ENCODE results near the gene MTA3. TPM values are rescaled to one million over a fixed set of nuclear protein-coding genes. Genes with fewer than 3 reads are reported as not detected.

The MTA3 gene
- total RNA-seq, 1 donor from 2014 or later, result 34.3 TPM

GRCh38 chr2:42792087-42792582, 223.7 kb downstream of the MTA3 start:
- intact Hi-C loops (cut with DNase I), result no loop called here
- no peaks in the 10 kb centered on the region for H3K36me3 ChIP-seq
- TF ChIP-seq, protein P1, sequence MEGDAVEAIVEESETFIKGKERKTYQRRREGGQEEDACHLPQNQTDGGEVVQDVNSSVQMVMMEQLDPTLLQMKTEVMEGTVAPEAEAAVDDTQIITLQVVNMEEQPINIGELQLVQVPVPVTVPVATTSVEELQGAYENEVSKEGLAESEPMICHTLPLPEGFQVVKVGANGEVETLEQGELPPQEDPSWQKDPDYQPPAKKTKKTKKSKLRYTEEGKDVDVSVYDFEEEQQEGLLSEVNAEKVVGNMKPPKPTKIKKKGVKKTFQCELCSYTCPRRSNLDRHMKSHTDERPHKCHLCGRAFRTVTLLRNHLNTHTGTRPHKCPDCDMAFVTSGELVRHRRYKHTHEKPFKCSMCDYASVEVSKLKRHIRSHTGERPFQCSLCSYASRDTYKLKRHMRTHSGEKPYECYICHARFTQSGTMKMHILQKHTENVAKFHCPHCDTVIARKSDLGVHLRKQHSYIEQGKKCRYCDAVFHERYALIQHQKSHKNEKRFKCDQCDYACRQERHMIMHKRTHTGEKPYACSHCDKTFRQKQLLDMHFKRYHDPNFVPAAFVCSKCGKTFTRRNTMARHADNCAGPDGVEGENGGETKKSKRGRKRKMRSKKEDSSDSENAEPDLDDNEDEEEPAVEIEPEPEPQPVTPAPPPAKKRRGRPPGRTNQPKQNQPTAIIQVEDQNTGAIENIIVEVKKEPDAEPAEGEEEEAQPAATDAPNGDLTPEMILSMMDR (IDR thresholded peaks at IDR 0.05), result no peak
- no peaks in the 10 kb centered on the region for H3K27me3 ChIP-seq
- ATAC-seq (peak; percentile 78), DNase-seq (no peak)
- no peaks in the 10 kb centered on the region for H3K9me3 ChIP-seq
- peaks cover 8% of the 10 kb centered on the region for H3K4me1 ChIP-seq
- peak overlapping the region; percentile 63 for H3K4me3 ChIP-seq
- H3K27ac ChIP-seq, result peak overlapping the region; percentile 81

DNA sequence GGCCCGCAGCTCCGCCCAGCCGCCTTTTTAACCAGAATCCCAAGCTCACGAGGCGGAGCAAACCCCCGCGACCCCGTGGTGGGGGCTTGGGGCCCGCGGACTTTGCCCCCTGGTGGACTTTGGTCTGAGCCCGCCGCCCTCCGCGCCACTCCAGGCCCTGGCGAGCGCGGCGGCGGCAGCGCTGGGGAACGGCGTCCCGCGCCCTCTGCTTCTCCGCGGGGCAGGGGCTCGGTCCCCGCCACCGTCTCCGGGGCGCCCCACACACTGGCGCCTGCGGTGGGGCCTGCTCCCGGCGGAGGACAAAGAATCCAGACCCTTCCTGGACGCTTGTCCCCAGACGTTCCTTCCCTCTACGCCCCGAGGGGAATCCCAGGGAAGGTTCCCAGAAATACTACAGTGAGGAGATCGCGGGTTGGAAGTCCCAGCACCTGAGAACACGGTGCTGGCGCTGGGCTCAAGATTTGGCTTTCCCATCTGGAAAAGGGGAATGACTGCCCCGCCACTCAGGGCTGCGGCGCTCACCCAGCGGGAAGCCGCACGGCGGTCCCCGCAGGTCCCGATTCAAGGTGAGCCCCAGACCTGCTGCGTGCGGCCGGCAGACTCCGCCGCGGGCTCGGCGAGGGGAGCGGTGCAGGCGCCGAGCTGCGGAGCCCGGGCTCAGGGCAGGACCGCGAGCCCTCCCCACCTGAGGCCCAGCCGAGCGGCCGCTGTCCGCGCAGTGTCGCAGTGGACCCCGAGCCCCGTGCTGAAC, 224.3 kb downstream of the MTA3 start, which contains the start of gene HAAO:
TSS of gene HAAO (minus strand) at position 1 of the 751 bp plus-strand sequence. CDS start 47 bp downstream, outside the sequence.
- no peaks in the 10 kb centered on the region for H3K36me3 ChIP-seq
- TF ChIP-seq, protein P1 (IDR thresholded peaks at IDR 0.05), result peak; percentile 25
- no peaks in the 10 kb centered on the region for H3K27me3 ChIP-seq
- H3K27ac ChIP-seq, result peak within 1 kb of the TSS; percentile 81
- H3K4me1 ChIP-seq, result peaks cover 8% of the 10 kb centered on the region
- intact Hi-C loops (cut with DNase I), result no loop called here
- peak within 1 kb of the TSS; percentile 63 for H3K4me3 ChIP-seq
- peak; percentile 72 for ATAC-seq
- no peaks in the 10 kb centered on the region for H3K9me3 ChIP-seq
- peak; percentile 79 for DNase-seq

DNA sequence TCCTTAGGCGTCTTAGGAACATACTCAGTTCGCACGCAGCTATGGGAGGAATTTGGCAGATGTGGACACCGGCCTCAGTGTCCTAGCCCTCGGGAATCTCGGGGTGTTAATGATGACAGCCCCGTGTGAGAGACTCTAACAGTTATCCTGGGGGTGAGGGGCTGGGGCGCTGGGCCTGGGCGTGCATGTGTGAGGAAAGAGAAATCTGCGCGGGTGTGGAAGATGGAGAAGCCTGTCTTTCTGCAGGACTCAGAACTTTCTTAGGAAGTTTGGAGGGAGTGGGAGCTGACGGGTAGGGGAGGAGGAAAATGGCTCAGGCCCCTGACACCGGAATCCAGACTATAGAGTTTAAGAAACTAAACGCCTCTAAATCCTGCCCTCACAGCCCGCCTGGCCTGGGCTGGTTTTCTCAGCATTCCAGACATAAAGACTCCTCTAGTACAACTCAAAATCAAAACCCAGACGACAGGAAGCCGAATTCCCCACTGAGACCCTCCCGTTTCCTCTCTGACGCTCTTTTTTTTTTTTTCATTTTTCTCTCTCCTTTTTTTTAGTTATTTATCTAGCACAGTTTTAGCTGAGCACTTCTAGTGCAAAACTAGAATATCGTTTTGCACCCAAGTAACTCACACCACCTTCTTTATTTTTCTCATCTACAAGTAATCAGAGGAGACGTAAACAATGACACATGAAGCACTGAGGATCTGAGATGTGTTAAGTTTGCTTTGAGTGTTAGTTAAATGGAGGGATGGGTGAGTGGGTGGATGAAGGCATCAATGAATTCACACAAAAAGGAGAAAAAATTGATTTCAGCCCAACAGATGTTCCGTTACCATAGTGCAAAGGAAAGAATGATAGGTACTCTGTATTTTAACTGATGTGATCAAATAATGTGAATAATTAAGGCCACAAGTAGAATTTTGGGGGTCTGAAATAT, 225.2 kb downstream of the MTA3 start:
- intact Hi-C loops (cut with DNase I), result no loop called here
- Histone ChIP-seq H3K27ac (peak overlapping the region; percentile 81), H3K36me3 (no peaks in the 10 kb centered on the region), H3K27me3 (no peaks in the 10 kb centered on the region), H3K4me1 (peaks cover 8% of the 10 kb centered on the region), H3K4me3 (peak overlapping the region; percentile 63), H3K9me3 (no peaks in the 10 kb centered on the region)
- DNase-seq (no peak), ATAC-seq (no peak)
- TF ChIP-seq, protein P1 (IDR thresholded peaks at IDR 0.05), result no peak

DNA sequence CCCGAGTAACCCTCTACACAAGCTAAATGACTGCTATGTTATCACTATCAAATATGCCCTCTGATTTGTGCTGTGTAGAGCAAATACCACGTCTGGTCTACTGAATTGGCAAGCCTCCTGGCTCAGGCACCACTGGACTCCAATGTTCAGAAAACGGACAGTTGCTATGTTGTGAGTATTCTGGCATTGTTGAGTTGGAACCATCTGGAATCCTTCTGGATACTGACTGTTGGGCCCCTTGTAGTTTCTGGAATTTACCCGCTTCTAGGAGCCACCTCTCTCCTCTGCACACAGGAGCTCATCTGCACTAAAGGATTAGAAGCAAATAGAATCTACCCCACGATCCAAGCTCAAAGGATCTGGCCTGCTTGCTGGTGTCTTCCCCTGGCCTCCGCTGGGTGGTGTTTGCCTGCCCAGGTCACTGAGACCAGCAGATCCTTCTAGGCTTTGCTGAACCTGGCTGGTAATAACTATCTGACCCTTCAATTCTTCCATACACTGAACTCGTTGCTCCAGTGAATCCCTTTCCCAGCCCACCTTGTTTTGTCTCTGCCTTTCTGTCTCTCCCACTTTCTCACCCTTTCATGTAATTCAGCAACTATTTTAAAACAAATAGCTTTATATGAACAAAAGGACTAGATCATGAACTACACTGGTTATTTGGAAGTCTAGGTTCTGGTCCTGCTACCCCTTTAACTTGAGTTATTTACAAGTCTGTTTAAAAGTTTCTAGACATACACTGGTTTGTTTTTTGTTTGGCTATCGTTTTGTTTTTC, 226.0 kb downstream of the MTA3 start:
- intact Hi-C loops (cut with DNase I), result no loop called here
- H3K27me3 ChIP-seq, result no peaks in the 10 kb centered on the region
- ATAC-seq, result no peak
- no peaks in the 10 kb centered on the region for H3K9me3 ChIP-seq
- peaks cover 8% of the 10 kb centered on the region for H3K4me1 ChIP-seq
- H3K4me3 ChIP-seq, result no peak overlapping the region
- TF ChIP-seq, protein P1 (IDR thresholded peaks at IDR 0.05), result peak; percentile 12
- H3K27ac ChIP-seq, result no peak overlapping the region
- no peaks in the 10 kb centered on the region for H3K36me3 ChIP-seq
- no peak for DNase-seq

GRCh38 chr2:42795275-42795674, 226.8 kb downstream of the MTA3 start:
- intact Hi-C loops (cut with DNase I), result no loop called here
- Histone ChIP-seq H3K27me3 (no peaks in the 10 kb centered on the region), H3K4me1 (peaks cover 8% of the 10 kb centered on the region), H3K27ac (no peak overlapping the region), H3K4me3 (no peak overlapping the region), H3K36me3 (no peaks in the 10 kb centered on the region), H3K9me3 (no peaks in the 10 kb centered on the region)
- DNase-seq (no peak), ATAC-seq (no peak)
- TF ChIP-seq, protein P1 (IDR thresholded peaks at IDR 0.05), result no peak

Data from upper lobe of right lung (tissue), 1 donor.